H1 (cell line): ENCODE data around the gene IYD. TPM values are rescaled to one million over a fixed set of nuclear protein-coding genes. Genes with fewer than 3 reads are reported as not detected.

Experiments used
- CTCF ChIA-PET: fragments of 300-600 bp; sonication (Branson Sonifier 250); formaldehyde crosslinking; loops from one replicate; lab custom pipeline; 2021; ENCODE audit not compliant: partially characterized antibody; lab: Charles Lee
- POLR2A ChIA-PET: fragments of 300-600 bp; sonication (Branson Sonifier 250); formaldehyde crosslinking; loops from one replicate; lab custom pipeline; 2021; ENCODE audit warnings: inconsistent platforms; ENCODE audit not compliant: partially characterized antibody; lab: Charles Lee
- DNase-seq, 2 experiments: peaks; one replicate each; pipeline versions ENCODE4 v3.0.0 to v3.0.0-alpha.2; 2010 to 2022; ENCODE audit warnings: low spot score in 2 of 2, low read depth in 1 of 2, mixed read lengths in 1 of 2
- FAIRE-seq: peaks from 2 replicates; lab custom pipeline; 2011; peaks lifted over from hg19 to GRCh38; lab: Jason Lieb, UNC
- H2AFZ ChIP-seq: 2 replicates; pipeline ENCODE4 v1.8.1; 2012; ENCODE audit warnings: low read length, inconsistent platforms
- H2AK5ac ChIP-seq: 2 replicates; pipeline ENCODE4 v1.6.1; 2013; ENCODE audit warnings: low read depth, low read length
- H2BK120ac ChIP-seq: replicated peaks from 2 replicates; pipeline ENCODE3; 2013; ENCODE audit warnings: low read depth, low read length, inconsistent platforms
- H2BK12ac ChIP-seq: 2 replicates; pipeline ENCODE4 v1.6.1; 2013; ENCODE audit warnings: low read depth, low read length
- H2BK15ac ChIP-seq: 2 replicates; pipeline ENCODE4 v1.6.1; 2013; ENCODE audit warnings: low read length
- H2BK20ac ChIP-seq: 2 replicates; pipeline ENCODE4 v1.6.1; 2013; ENCODE audit warnings: low read length
- H2BK5ac ChIP-seq: 2 replicates; pipeline ENCODE4 v1.6.1; 2013; ENCODE audit warnings: low read depth, low read length
- H3K14ac ChIP-seq: 2 replicates; pipeline ENCODE4 v1.6.1; 2013; ENCODE audit warnings: inconsistent platforms; ENCODE audit not compliant: insufficient read length
- H3K18ac ChIP-seq: 2 replicates; pipeline ENCODE4 v1.6.1; 2013; ENCODE audit warnings: low read length; ENCODE audit errors: extremely low read depth
- H3K23ac ChIP-seq: 2 replicates; pipeline ENCODE4 v1.6.1; 2013; ENCODE audit warnings: inconsistent platforms; ENCODE audit not compliant: insufficient read length
- H3K23me2 ChIP-seq: 2 replicates; pipeline ENCODE4 v1.6.1; 2013; ENCODE audit warnings: low read depth, low read length
- H3K27ac ChIP-seq: 2 replicates; pipeline ENCODE4 v1.6.1; 2011; ENCODE audit warnings: low read depth, low read length, inconsistent platforms
- H3K27me3 ChIP-seq, 4 experiments: replicated peaks in 1 of 4; 1 replicate in 1 of 4; 2 replicates in 3 of 4; pipeline versions ENCODE4 v1.6.1 to v1.8.1; 2011 to 2013; ENCODE audit warnings: low read length in 3 of 4, mild to moderate bottlenecking in 3 of 4, inconsistent platforms in 2 of 4, mixed read lengths in 2 of 4, moderate library complexity in 1 of 4; ENCODE audit not compliant: control insufficient read depth in 3 of 4, insufficient read depth in 3 of 4; ENCODE audit errors: extremely low read depth in 1 of 4
- H3K36me3 ChIP-seq, 4 experiments: 2 replicates each; pipeline versions ENCODE4 v1.6.1 to v1.8.1; 2011 to 2013; ENCODE audit warnings: mild to moderate bottlenecking in 4 of 4, low read length in 3 of 4, moderate library complexity in 2 of 4, control low read depth in 1 of 4, inconsistent platforms in 1 of 4; ENCODE audit not compliant: insufficient read depth in 4 of 4, control insufficient read depth in 2 of 4
- H3K4ac ChIP-seq: replicated peaks from 2 replicates; pipeline ENCODE3; 2013; ENCODE audit warnings: low read length, low read depth, mixed read lengths, inconsistent platforms; ENCODE audit not compliant: insufficient read length
- H3K4me1 ChIP-seq, 4 experiments: replicated peaks in 1 of 4; 1 replicate in 1 of 4; 2 replicates in 3 of 4; pipeline versions ENCODE4 v1.6.1 to v1.8.1; 2011 to 2013; ENCODE audit warnings: low read length in 3 of 4, inconsistent platforms in 2 of 4, mixed read lengths in 1 of 4; ENCODE audit not compliant: insufficient read depth in 4 of 4, control insufficient read depth in 3 of 4
- H3K4me2 ChIP-seq, 2 experiments: 2 replicates each; pipeline versions ENCODE4 v1.6.1 to v1.8.1; 2011 to 2013; ENCODE audit warnings: low read depth in 2 of 2, low read length in 2 of 2, control low read depth in 1 of 2, inconsistent platforms in 1 of 2, mild to moderate bottlenecking in 1 of 2; ENCODE audit not compliant: insufficient read depth in 1 of 2
- H3K4me3 ChIP-seq, 4 experiments: fragments of 200-600, 300-600 bp in 1 of 4; sonication (generic), shearing (Covaris generic), sonication (Bioruptor Twin) in 1 of 4; 2 replicates each; pipeline versions ENCODE4 v1.5.1 to v1.8.1; 2011 to 2016; ENCODE audit warnings: low read length in 4 of 4, low read depth in 3 of 4, control low read depth in 2 of 4, inconsistent platforms in 2 of 4, mild to moderate bottlenecking in 2 of 4, mixed read lengths in 1 of 4, moderate library complexity in 1 of 4; ENCODE audit not compliant: insufficient read depth in 2 of 4; ENCODE audit errors: extremely low read depth in 1 of 4
- H3K56ac ChIP-seq: replicated peaks from 2 replicates; pipeline ENCODE3; 2013; ENCODE audit warnings: low read depth, mild to moderate bottlenecking, mixed read lengths, low read length, inconsistent platforms; ENCODE audit not compliant: insufficient read length
- H3K79me1 ChIP-seq: 2 replicates; pipeline ENCODE4 v1.6.1; 2013; ENCODE audit warnings: low read depth, low read length, control low read depth
- H3K79me2 ChIP-seq, 2 experiments: 2 replicates each; pipeline versions ENCODE4 v1.6.1 to v1.8.1; 2012 to 2013; ENCODE audit warnings: low read length in 2 of 2, mild to moderate bottlenecking in 2 of 2, inconsistent platforms in 1 of 2; ENCODE audit not compliant: insufficient read depth in 2 of 2, control insufficient read depth in 1 of 2
- H3K9ac ChIP-seq, 4 experiments: replicated peaks in 1 of 4; 1 replicate in 1 of 4; 2 replicates in 3 of 4; pipeline versions ENCODE4 v1.6.1 to v1.8.1; 2011 to 2013; ENCODE audit warnings: low read depth in 3 of 4, low read length in 3 of 4, control low read depth in 2 of 4, mild to moderate bottlenecking in 2 of 4, moderate library complexity in 2 of 4, inconsistent platforms in 1 of 4; ENCODE audit errors: extremely low read depth in 1 of 4
- H3K9me3 ChIP-seq, 2 experiments: 2 replicates each; pipeline versions ENCODE4 v1.6.1 to v1.8.1; 2012 to 2013; ENCODE audit warnings: mild to moderate bottlenecking in 2 of 2, moderate library complexity in 2 of 2, control low read depth in 1 of 2, inconsistent platforms in 1 of 2, low read depth in 1 of 2, low read length in 1 of 2, mixed read lengths in 1 of 2; ENCODE audit not compliant: insufficient read depth in 2 of 2
- H4K20me1 ChIP-seq, 2 experiments: replicated peaks in 1 of 2; 2 replicates each; pipeline versions ENCODE3 to v1.8.1; 2011 to 2013; ENCODE audit warnings: inconsistent platforms in 2 of 2, low read length in 2 of 2, mild to moderate bottlenecking in 1 of 2; ENCODE audit not compliant: insufficient read depth in 2 of 2, control insufficient read depth in 1 of 2
- H4K5ac ChIP-seq: 2 replicates; pipeline ENCODE4 v1.6.1; 2013; ENCODE audit warnings: low read length, low read depth, mixed read lengths, inconsistent platforms; ENCODE audit not compliant: insufficient read length
- H4K8ac ChIP-seq: 2 replicates; pipeline ENCODE4 v1.8.0; 2013; ENCODE audit warnings: mild to moderate bottlenecking, moderate library complexity, low read length, inconsistent platforms; ENCODE audit not compliant: insufficient read depth; ENCODE audit errors: extremely low read depth
- H4K91ac ChIP-seq: replicated peaks from 2 replicates; pipeline ENCODE3; 2013; ENCODE audit warnings: low read length, mixed read lengths, inconsistent platforms; ENCODE audit not compliant: insufficient read length
- GABPA ChIP-seq: IDR thresholded peaks from 2 replicates; pipeline ENCODE4 v1.6.1; 2011; ENCODE audit warnings: mild to moderate bottlenecking, low read length, moderate library complexity, borderline replicate concordance; ENCODE audit not compliant: insufficient read depth
- HDAC6 ChIP-seq: IDR thresholded peaks from one replicate; pipeline ENCODE4 v1.7.1; 2012; ENCODE audit warnings: low read depth, mild to moderate bottlenecking, inconsistent platforms, low read length, moderate library complexity
- KDM5A ChIP-seq: fragments of 200-600 bp; IDR thresholded peaks from 2 replicates; pipeline ENCODE4 v1.7.1; 2012; ENCODE audit warnings: mild to moderate bottlenecking, low read length, inconsistent platforms, mixed read lengths
- POLR2AphosphoS5 ChIP-seq: IDR thresholded peaks from 2 replicates; pipeline ENCODE4 v1.6.1; 2011; ENCODE audit warnings: low read depth, low read length
- SAP30 ChIP-seq: fragments of 300-600 bp; sonication (generic); IDR thresholded peaks from 2 replicates; pipeline ENCODE4 v1.7.1; 2012; ENCODE audit warnings: low read length, moderate library complexity, mild to moderate bottlenecking, inconsistent platforms; ENCODE audit not compliant: insufficient read depth, insufficient replicate concordance
- SP4 ChIP-seq: IDR thresholded peaks from 2 replicates; pipeline ENCODE4 v1.6.1; 2012; ENCODE audit warnings: low read length, inconsistent platforms
- TAF1 ChIP-seq: IDR thresholded peaks from 2 replicates; pipeline ENCODE4 v1.6.1; 2011; ENCODE audit warnings: mild to moderate bottlenecking, low read depth, low read length
- TAF7 ChIP-seq: optimal IDR thresholded peaks from 2 replicates; pipeline ENCODE3; 2011; ENCODE audit warnings: low read depth, mild to moderate bottlenecking, inconsistent platforms, low read length, moderate library complexity, borderline replicate concordance
- YY1 ChIP-seq: IDR thresholded peaks from 2 replicates; pipeline ENCODE4 v1.6.1; 2011; ENCODE audit warnings: low read depth, mild to moderate bottlenecking, low read length
- WGBS, 2 experiments: shearing (Covaris generic) in 1 of 2; methylation state at CpG; one replicate each; pipeline versions ENCODE4 v1.1.6 to v1.1.7; 2013 to 2015; ENCODE audit warnings: low lambda C conversion rate in 2 of 2, mixed read lengths in 2 of 2, inconsistent platforms in 1 of 2, low coverage in 1 of 2, missing lambda C conversion rate in 1 of 2; ENCODE audit not compliant: insufficient replicate concordance in 2 of 2, insufficient coverage in 1 of 2, insufficient read length in 1 of 2; ENCODE audit errors: extremely low coverage in 1 of 2, missing lambda C conversion rate in 1 of 2; 5-methylcytosine and 5-hydroxymethylcytosine counted together
- polyA plus RNA-seq, 7 experiments: library from polyadenylated mRNA; depleted of rRNA in 3 of 7; stranded (reverse) in 5 of 7; unstranded in 2 of 7; fragments of >200 nt in 5 of 7; fragments of 200-250 nt in 2 of 7; gene quantifications; 1 replicate in 5 of 7; 2 replicates in 1 of 7; 4 replicates in 1 of 7; pipeline versions ENCODE4 v1.2.1 to v1.2.3, GENCODE V29; 2011 to 2013; ENCODE audit warnings: missing spikeins in 2 of 7, mixed read lengths in 2 of 7
- total RNA-seq: library from RNA; stranded (reverse); fragmentation: NEBNext Ultra II Directional; extraction: Animal tissue kit (Norgen Biotek cat#: 25700); gene quantifications from 2 replicates; pipeline ENCODE4 v1.2.1, GENCODE V29; 2021

The IYD gene
- total and polyA plus RNA-seq, 2 of the 8 experiments (the other 6 are each of a cell fraction or from before 2014, with no cell fraction given), result not detected

DNA sequence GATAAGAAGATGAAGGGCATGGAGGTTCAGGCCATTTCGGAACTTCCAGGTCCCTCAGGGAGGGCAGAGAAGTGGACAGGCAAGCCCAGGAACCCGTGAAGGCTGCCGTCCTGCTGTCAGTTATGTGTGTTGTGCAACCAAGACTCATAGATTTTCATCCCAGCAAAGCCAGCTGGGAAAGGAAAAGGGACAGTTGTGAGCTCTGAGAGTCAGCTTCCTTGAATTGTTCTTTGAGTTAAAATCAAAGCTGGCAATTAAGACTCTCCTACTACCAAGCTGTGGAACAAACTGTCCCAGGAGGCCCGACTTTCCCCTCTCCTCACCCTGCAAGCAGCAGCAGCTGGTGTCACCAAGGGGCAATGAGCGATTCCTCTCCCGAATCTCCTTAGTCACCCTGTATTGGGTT lies 46.3 kb upstream of the IYD start:
- no peak for TF ChIP-seq KDM5A
- no peak for TF ChIP-seq HDAC6
- no peak for TF ChIP-seq GABPA
- TF ChIP-seq YY1, result no peak
- TF ChIP-seq TAF7, result no peak
- no peak for TF ChIP-seq SP4
- no peak for TF ChIP-seq TAF1
- TF ChIP-seq POLR2AphosphoS5, result no peak
- no peak for TF ChIP-seq SAP30
- DNase-seq (no peak), FAIRE-seq (no peak)
- H3K23ac ChIP-seq, result no peak overlapping the region
- H3K18ac ChIP-seq, result no peak overlapping the region
- no peaks in the 10 kb centered on the region for H3K23me2 ChIP-seq
- H3K79me2 ChIP-seq, result no peaks in the 10 kb centered on the region
- H2BK20ac ChIP-seq, result no peak overlapping the region
- H2BK12ac ChIP-seq, result no peak overlapping the region
- no peak overlapping the region for H3K4ac ChIP-seq
- H3K27ac ChIP-seq, result no peak overlapping the region
- POLR2A ChIA-PET, result no interaction called here
- no peak overlapping the region for H4K91ac ChIP-seq
- H3K36me3 ChIP-seq, result no peaks in the 10 kb centered on the region
- H3K4me2 ChIP-seq, result no peak overlapping the region
- WGBS, 2 experiments, result 94% methylated on average over 6 of the region's 6 CpGs; no CpG with 5 or more reads in 1 of the 2 experiments
- no peak overlapping the region for H3K14ac ChIP-seq
- no peak overlapping the region for H4K5ac ChIP-seq
- H4K20me1 ChIP-seq, result no peaks in the 10 kb centered on the region
- no peak overlapping the region for H2BK120ac ChIP-seq
- no peaks in the 10 kb centered on the region for H3K9me3 ChIP-seq
- H3K79me1 ChIP-seq, result no peaks in the 10 kb centered on the region
- H3K56ac ChIP-seq, result no peak overlapping the region
- H3K27me3 ChIP-seq, result no peaks in the 10 kb centered on the region
- H3K4me3 ChIP-seq, result no peak overlapping the region
- H3K9ac ChIP-seq, result no peak overlapping the region
- CTCF ChIA-PET, result interaction anchor here (1.2 kb wide), 2 partner anchors 45 to 253 kb away, joined by 3 read pairs; partner anchors contain the start of gene ULBP3
- no peak overlapping the region for H2AFZ ChIP-seq
- H3K4me1 ChIP-seq, result no peaks in the 10 kb centered on the region
- no peak overlapping the region for H2AK5ac ChIP-seq
- no peak overlapping the region for H2BK5ac ChIP-seq
- H4K8ac ChIP-seq, result no peak overlapping the region
- no peak overlapping the region for H2BK15ac ChIP-seq
